Panc1 (cell line): ENCODE data around the gene TTBK1. TPM values are rescaled to one million over a fixed set of nuclear protein-coding genes. Genes with fewer than 3 reads are reported as not detected.

ENCODE experiments used
- ATAC-seq: fragments of 200-7000 bp; cut with Tn5 transposase; 2 replicates; pipeline ENCODE4 v1.9.1; 2020; ENCODE audit warnings: mild to moderate bottlenecking, moderate library complexity
- BruUV-seq: library from RNA; stranded (reverse); fragments of 400-500 nt; replicated peaks from 2 replicates; lab custom pipeline; 2021; lab: Mats Ljungman, UMichigan
- CTCF ChIA-PET: fragments of 300-600 bp; sonication (Branson Sonifier 250); formaldehyde crosslinking; loops from one replicate; lab custom pipeline; 2022; ENCODE audit warnings: antibody characterized with exemption; lab: Charles Lee
- POLR2A ChIA-PET: fragments of 300-600 bp; sonication (Branson Sonifier 250); formaldehyde crosslinking; loops from one replicate; lab custom pipeline; 2022; ENCODE audit warnings: antibody characterized with exemption; lab: Charles Lee
- DNase-seq: peaks from one replicate; pipeline ENCODE4 v3.0.0-alpha.2; 2010; ENCODE audit warnings: low read depth, low spot score
- H3K27ac ChIP-seq: 2 replicates; pipeline ENCODE4 v1.5.1; 2011; ENCODE audit warnings: mild to moderate bottlenecking, low read length, inconsistent platforms
- H3K27me3 ChIP-seq: fragments of 200-500 bp; sonication (Bioruptor generic); 2 replicates; pipeline ENCODE4 v1.6.0; 2014; ENCODE audit warnings: low read length, inconsistent platforms; ENCODE audit not compliant: control insufficient read depth, insufficient read depth
- H3K36me3 ChIP-seq: fragments of 200-500 bp; sonication (Bioruptor generic); 2 replicates; pipeline ENCODE4 v1.5.1; 2014; ENCODE audit warnings: inconsistent platforms, mild to moderate bottlenecking, low read length, moderate library complexity; ENCODE audit not compliant: control insufficient read depth, insufficient read depth
- H3K4me1 ChIP-seq: 2 replicates; pipeline ENCODE4 v1.5.1; 2011; ENCODE audit warnings: inconsistent platforms, mild to moderate bottlenecking, low read length, moderate library complexity; ENCODE audit not compliant: control insufficient read depth, insufficient read depth
- H3K4me3 ChIP-seq, 2 experiments: 2 replicates each; pipeline ENCODE4 v1.5.1; 2011 to 2012; ENCODE audit warnings: low read depth in 2 of 2, low read length in 2 of 2, mild to moderate bottlenecking in 2 of 2, inconsistent platforms in 1 of 2, moderate library complexity in 1 of 2
- H3K9me3 ChIP-seq: fragments of 200-500 bp; sonication (Bioruptor generic); 2 replicates; pipeline ENCODE4 v1.5.1; 2014; ENCODE audit warnings: low read depth, mild to moderate bottlenecking, inconsistent platforms, low read length, moderate library complexity; ENCODE audit not compliant: control insufficient read depth, insufficient read depth
- CTCF ChIP-seq: fragments of 450-650 bp; IDR thresholded peaks from 2 replicates; pipeline ENCODE4 v1.5.1; 2017; ENCODE audit warnings: mild to moderate bottlenecking
- POLR2AphosphoS5 ChIP-seq: IDR thresholded peaks from 2 replicates; pipeline ENCODE4 v1.6.1; 2012; ENCODE audit warnings: mild to moderate bottlenecking, low read depth, low read length, moderate library complexity
- REST ChIP-seq, 2 experiments: IDR thresholded peaks; 2 replicates each; pipeline ENCODE4 v1.6.1; 2011 to 2012; ENCODE audit warnings: low read depth in 2 of 2, control low read depth in 1 of 2, low read length in 1 of 2, mild to moderate bottlenecking in 1 of 2, moderate library complexity in 1 of 2; ENCODE audit not compliant: insufficient read depth in 1 of 2
- SIN3A ChIP-seq: IDR thresholded peaks from 2 replicates; pipeline ENCODE4 v1.6.1; 2012; ENCODE audit warnings: low read depth, mild to moderate bottlenecking, low read length, moderate library complexity, borderline replicate concordance; ENCODE audit not compliant: insufficient read depth
- TCF7L2 ChIP-seq: IDR thresholded peaks from 2 replicates; pipeline ENCODE4 v1.6.1; 2011; ENCODE audit warnings: mild to moderate bottlenecking, low read depth, low read length, inconsistent platforms
- in situ Hi-C: cut with HindIII; loops from 2 replicates; pipeline ENCODE4 v1.10.0; 2016; ENCODE audit warnings: low sequenced_read_pairs, low pct_unique_long_range_greater_than_20kb
- intact Hi-C: fragments of 100-400 bp; cut with micrococcal nuclease; formaldehyde crosslinking; loops from one replicate; pipeline ENCODE4 v1.10.0; 2022; ENCODE audit not compliant: unreplicated experiment
- total RNA-seq: library from RNA; stranded (reverse); gene quantifications from one replicate; pipeline ENCODE4 v1.2.1, GENCODE V29; 2021; ENCODE audit not compliant: unreplicated experiment

Gene TTBK1
- total RNA-seq, 1 experiment from 2014 or later: 0.10 TPM

GRCh38 chr6:43290339-43290904 is 47.1 kb downstream of the TTBK1 start:
- H3K27ac ChIP-seq: no peak overlapping the region
- DNase-seq (no peak), ATAC-seq (no peak)
- no TSS peak for BruUV-seq
- intact Hi-C loops: no loop called here
- no peak overlapping the region for H3K4me3 ChIP-seq
- TF ChIP-seq POLR2AphosphoS5: no peak
- TF ChIP-seq SIN3A: no peak
- no peak for TF ChIP-seq TCF7L2
- POLR2A ChIA-PET: no interaction called here
- no peaks in the 10 kb centered on the region for H3K36me3 ChIP-seq
- no peaks in the 10 kb centered on the region for H3K9me3 ChIP-seq
- CTCF ChIA-PET: no interaction called here
- H3K27me3 ChIP-seq: no peaks in the 10 kb centered on the region
- no peaks in the 10 kb centered on the region for H3K4me1 ChIP-seq
- in situ Hi-C loops: no loop called here

- CTCF ChIA-PET: no interaction called here
- intact Hi-C loops: no loop called here
- POLR2A ChIA-PET: interaction anchor here (0.6 kb wide), 1 partner anchor 62 kb away, joined by 4 read pairs; the partner anchor contains the start of gene DNPH1
- Histone ChIP-seq H3K27ac (no peak overlapping the region), H3K9me3 (no peaks in the 10 kb centered on the region), H3K36me3 (no peaks in the 10 kb centered on the region), H3K4me1 (no peaks in the 10 kb centered on the region), H3K4me3 (no peak overlapping the region), H3K27me3 (no peaks in the 10 kb centered on the region)
- BruUV-seq: no TSS peak
- in situ Hi-C loops: no loop called here
- ATAC-seq (no peak), DNase-seq (no peak)
- TF ChIP-seq TCF7L2: no peak
- no peak for TF ChIP-seq POLR2AphosphoS5
- TF ChIP-seq SIN3A: no peak
- no peak for TF ChIP-seq REST (IDR thresholded peaks at IDR 0.05; ENCODE audit: insufficient read depth in 1 of 2, low read depth in 2 of 2, low read length in 1 of 2)
- no peak for TF ChIP-seq CTCF
Measured at GRCh38 chr6:43290905-43291355, 47.6 kb downstream of the TTBK1 start.

GRCh38 chr6:43291708-43292107 is 48.4 kb downstream of the TTBK1 start:
- no peaks in the 10 kb centered on the region for H3K27me3 ChIP-seq
- intact Hi-C loops (no loop called here), in situ Hi-C loops (no loop called here)
- DNase-seq (no peak), ATAC-seq (no peak)
- no peak overlapping the region for H3K27ac ChIP-seq
- H3K4me1 ChIP-seq: no peaks in the 10 kb centered on the region
- H3K4me3 ChIP-seq: no peak overlapping the region
- no TSS peak for BruUV-seq
- POLR2A ChIA-PET: no interaction called here
- TF ChIP-seq POLR2AphosphoS5 (no peak), SIN3A (no peak), TCF7L2 (no peak), CTCF (no peak), REST (IDR thresholded peaks at IDR 0.05; ENCODE audit: insufficient read depth in 1 of 2, low read depth in 2 of 2, low read length in 1 of 2) (no peak)
- CTCF ChIA-PET: no interaction called here
- no peaks in the 10 kb centered on the region for H3K36me3 ChIP-seq
- no peaks in the 10 kb centered on the region for H3K9me3 ChIP-seq
